Measurements from ENCODE around the gene GSG1L. TPM values are rescaled to one million over a fixed set of nuclear protein-coding genes. Genes with fewer than 3 reads are reported as not detected.

GSG1L gene
- total RNA-seq, 2 experiments from 2014 or later: not detected

DNA sequence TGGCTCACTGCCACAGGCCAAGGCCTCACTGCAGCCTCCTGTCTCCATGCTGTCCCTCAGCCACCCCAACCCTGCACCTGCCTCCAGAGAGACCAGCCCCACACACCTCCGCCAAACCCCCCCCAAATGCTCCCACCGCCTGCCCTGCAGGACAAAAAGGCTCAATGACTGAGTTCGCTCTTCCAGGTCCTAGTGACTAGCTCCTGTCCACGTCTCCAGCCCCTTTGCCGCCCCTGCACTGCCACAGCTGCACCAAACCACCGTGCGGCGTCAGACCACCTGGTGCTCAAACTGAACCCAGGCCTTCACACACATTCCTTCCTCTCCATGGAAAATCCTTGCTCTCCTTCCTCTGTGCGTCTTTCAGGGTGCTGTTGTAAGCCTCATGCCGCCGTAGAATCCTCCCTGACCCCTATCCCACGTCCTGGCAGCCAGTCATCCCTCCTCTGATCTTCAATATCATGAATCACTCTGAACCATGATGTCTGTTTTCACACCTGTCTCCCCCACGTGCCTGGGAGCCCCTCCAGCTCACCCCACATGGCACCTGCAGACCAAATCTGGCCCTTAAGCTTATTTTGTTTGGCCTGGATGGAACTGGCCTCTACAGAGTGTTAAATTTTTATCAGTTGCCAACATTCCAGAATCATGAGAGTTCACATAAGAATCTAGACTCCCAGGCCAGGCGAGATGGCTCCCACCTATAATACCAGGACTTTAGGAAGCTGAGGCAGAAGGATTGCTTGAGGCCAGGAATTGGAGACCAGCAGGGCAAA is 4.3 kb upstream of the GSG1L start:
- H3K36me3 Mint-ChIP-seq (ENCODE audit: low read depth): no peaks in the 10 kb centered on the region
- POLR2A ChIA-PET: no interaction called here

DNA sequence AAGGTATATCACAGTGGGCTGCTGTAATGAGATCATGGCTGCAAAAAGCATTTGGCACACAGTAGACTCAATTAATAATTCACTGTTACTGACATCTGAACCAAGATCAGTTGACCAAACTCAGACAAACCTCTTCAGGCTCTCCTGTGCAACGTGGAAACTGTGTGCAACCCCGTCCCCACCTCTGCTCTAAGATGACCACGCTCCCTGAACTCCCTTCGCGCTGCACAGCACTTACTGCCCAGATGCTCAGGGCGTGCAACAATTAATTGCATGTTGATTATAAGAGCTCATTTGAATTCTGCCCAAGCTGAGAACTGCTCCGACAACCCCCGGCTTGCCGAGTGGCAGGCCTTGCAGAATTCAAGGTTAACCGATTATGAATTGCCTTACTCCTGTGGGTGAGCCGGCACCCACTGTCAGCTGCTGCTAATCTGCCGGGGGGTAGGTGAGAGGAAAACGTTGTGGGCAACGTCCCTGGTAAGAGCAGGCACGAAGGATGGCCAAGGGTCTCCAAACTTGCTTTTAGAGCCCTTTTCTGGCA is 1.3 kb upstream of the GSG1L start:
- no peaks in the 10 kb centered on the region for H3K4me1 Mint-ChIP-seq
- ChIA-PET POLR2A (no interaction called here), CTCF (no interaction called here)
- no peak overlapping the region for H3K4me3 Mint-ChIP-seq
- no peak for DNase-seq
- H3K36me3 Mint-ChIP-seq (ENCODE audit: low read depth): no peaks in the 10 kb centered on the region
- H3K9me3 Mint-ChIP-seq: no peaks in the 10 kb centered on the region
- peaks cover 43% of the 10 kb centered on the region for H3K27me3 Mint-ChIP-seq
- H3K27ac Mint-ChIP-seq: no peak overlapping the region

More for the DNA sequence above, 4.3 kb upstream of the GSG1L start:
- Mint-ChIP-seq H3K27me3 (peaks cover 19% of the 10 kb centered on the region), H3K4me3 (no peak overlapping the region), H3K27ac (no peak overlapping the region), H3K9me3 (no peaks in the 10 kb centered on the region), H3K4me1 (no peaks in the 10 kb centered on the region)
- CTCF ChIA-PET: no interaction called here
- no peak for DNase-seq

DNA sequence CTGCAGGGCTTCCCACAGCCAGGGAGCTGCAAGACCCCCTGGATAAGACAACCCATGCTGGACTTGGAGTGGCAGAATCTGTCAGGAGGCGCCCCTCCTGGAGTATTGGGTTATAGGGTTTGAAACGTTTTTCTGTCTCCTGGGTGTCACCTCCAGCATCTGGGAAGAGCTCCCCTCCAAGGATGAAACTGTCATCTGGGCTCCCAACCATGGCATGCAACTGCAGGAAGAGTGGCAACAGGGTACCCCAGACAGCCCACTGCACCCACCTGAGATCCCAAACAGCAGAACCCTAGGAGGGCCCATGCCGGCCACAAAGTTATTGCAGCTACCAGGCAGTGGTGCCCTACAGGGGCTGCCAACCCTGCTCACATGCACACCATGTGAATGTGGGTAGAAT is 636 bp upstream of the GSG1L start:
- ChIA-PET POLR2A (no interaction called here), CTCF (no interaction called here)
- no peak overlapping the region for H3K4me3 Mint-ChIP-seq
- H3K4me1 Mint-ChIP-seq: no peaks in the 10 kb centered on the region
- DNase-seq: no peak
- peaks cover 49% of the 10 kb centered on the region for H3K27me3 Mint-ChIP-seq
- H3K36me3 Mint-ChIP-seq (ENCODE audit: low read depth): no peaks in the 10 kb centered on the region
- H3K27ac Mint-ChIP-seq: no peak overlapping the region
- H3K9me3 Mint-ChIP-seq: no peaks in the 10 kb centered on the region

DNA sequence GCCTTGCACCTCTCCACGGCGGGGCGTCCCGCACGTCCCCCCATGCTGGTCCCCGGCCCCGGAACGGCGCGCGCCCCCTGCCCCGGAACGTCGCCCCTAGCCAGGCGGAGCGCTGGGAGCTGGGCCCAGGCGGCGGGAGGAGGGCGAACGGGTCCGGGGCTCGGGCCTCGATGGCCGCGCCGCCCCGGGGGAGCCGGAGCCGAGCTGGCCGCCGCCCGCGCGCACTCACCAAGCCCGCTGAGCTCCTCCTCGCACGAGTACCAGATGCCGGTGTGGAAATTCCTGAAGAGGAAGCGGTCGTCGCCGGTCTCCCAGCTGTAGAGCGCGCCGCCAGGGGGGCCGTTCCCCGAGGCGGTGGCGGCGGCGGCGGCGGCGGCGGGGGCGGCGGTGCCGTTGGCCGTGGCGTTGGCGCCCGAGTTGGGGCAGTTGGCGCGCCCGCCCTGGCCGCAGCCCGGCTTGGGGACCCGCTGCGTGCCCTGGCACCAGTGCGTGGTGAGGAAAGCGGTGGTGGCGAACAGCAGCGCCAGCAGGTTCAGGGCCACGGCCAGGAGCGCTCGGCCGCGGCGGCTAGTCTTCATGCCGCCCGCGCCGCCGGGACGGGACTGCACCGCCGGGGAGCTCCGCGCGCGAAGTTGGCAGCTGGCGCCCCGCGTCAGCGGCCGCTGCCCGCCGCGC is 530 bp downstream of the GSG1L start:
- ChIA-PET CTCF (no interaction called here), POLR2A (no interaction called here)
- Mint-ChIP-seq H3K27me3 (peaks cover 56% of the 10 kb centered on the region), H3K27ac (no peak overlapping the region), H3K9me3 (no peaks in the 10 kb centered on the region), H3K4me1 (no peaks in the 10 kb centered on the region), H3K4me3 (no peak overlapping the region), H3K36me3 (ENCODE audit: low read depth) (no peaks in the 10 kb centered on the region)
- DNase-seq: no peak

DNA sequence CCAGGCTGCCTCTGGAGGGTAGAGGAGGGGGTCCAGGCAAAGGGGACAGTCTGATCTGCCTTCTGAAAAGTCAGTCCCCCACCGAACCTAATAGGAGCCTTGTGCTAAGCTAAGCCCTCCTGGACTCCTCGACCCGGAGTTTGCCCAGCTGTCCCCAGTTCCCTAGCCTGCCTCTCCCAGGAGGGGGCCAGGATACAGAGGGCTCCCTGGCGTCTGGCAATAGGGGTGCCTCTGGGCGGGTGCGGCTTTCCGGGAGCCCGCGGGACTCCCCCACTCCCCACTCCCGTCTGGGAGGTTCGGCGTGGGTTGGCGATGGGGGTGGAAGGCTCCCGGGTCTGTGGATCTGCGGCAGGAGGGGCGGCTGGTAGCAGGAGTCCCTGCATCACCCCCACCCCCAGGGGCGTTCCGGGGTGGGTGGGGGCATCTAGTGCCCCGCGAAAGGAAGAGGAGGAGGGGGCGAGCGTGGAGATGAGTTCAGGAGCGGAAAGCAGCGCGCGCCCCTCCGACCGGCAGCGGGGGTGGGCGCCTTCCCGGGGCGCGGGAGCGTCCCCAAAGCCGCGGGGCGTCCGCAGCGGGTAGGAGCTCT is 1.2 kb downstream of the GSG1L start:
- Mint-ChIP-seq H3K4me3 (no peak overlapping the region), H3K27me3 (peaks cover 56% of the 10 kb centered on the region), H3K27ac (no peak overlapping the region), H3K36me3 (ENCODE audit: low read depth) (no peaks in the 10 kb centered on the region), H3K9me3 (no peaks in the 10 kb centered on the region), H3K4me1 (no peaks in the 10 kb centered on the region)
- DNase-seq: no peak
- CTCF ChIA-PET: no interaction called here
- POLR2A ChIA-PET: no interaction called here

DNA sequence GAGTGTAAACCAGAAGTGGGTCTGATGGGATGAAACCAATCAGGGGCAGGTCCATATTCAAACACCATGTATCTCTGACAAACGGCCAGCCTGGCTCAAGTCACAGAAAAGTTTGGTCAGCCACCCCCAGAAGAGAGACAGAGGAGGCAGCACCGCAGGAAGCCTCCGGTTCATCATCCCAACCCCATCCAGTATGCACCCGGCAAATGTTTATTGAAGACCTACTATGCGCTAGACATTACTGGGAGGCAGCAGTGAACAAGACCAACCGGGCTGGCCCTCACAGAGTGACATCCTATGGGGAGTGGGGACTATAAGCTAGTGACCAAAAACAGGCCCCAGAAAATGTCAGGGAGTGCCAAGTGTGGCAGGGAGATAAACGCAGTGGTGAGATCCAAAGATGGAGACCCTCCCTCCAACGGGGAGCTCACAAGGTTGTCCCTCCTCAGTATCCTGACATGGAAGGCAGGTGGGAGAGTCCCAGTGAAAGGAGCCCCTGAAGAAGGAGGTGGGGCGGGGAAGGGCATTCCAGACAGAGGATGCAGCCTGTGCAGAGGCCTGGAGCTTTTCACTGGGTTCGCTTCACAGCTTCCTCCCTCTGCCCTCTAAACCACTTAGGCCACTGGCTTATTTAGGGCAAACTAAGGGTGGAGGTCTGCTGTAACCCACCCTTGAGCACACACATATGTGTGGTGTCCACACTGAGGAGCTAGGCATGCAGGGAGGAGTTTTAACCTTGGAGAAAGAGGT is 2.0 kb downstream of the GSG1L start:
- CTCF ChIA-PET: no interaction called here
- peaks cover 55% of the 10 kb centered on the region for H3K27me3 Mint-ChIP-seq
- no peak for DNase-seq
- no peak overlapping the region for H3K4me3 Mint-ChIP-seq
- no peaks in the 10 kb centered on the region for H3K36me3 Mint-ChIP-seq (ENCODE audit: low read depth)
- POLR2A ChIA-PET: no interaction called here
- no peaks in the 10 kb centered on the region for H3K4me1 Mint-ChIP-seq
- no peak overlapping the region for H3K27ac Mint-ChIP-seq
- H3K9me3 Mint-ChIP-seq: no peaks in the 10 kb centered on the region

DNA sequence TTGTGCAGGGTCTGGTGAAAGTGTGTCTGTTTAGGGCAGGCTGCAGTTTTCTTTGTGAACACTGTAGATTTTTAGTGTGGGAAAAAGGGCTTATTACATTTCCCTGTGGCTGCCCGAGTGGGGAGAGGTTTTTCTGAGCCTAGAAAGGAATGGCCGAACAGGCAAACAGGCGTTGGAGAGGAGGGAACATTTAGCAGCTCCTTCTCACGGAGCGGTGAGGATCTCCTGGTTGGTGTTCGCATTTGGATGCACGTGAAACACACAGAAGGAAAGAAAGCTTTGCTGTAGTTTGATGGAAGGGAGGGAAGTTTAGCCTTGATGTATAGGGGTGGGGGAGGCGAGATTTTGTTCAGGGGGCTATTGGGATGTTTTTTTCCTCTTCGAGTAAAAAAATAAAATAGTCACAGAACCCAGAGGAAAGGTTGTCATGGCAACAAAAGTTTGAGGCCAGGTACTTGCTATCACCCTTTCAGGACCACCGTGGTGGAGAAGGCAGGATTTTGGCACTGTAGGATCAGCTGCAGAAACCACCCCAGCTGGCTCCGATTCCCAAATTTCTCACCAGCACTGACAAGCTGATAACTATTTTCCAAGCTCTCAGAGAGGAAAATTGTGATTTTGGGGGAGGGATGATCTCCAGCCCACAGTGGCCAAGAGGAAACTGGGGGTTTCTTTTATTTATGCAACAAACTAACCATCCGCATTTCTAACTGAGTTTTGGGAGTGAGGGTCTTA is 3.5 kb downstream of the GSG1L start:
- DNase-seq: no peak
- CTCF ChIA-PET: no interaction called here

DNA sequence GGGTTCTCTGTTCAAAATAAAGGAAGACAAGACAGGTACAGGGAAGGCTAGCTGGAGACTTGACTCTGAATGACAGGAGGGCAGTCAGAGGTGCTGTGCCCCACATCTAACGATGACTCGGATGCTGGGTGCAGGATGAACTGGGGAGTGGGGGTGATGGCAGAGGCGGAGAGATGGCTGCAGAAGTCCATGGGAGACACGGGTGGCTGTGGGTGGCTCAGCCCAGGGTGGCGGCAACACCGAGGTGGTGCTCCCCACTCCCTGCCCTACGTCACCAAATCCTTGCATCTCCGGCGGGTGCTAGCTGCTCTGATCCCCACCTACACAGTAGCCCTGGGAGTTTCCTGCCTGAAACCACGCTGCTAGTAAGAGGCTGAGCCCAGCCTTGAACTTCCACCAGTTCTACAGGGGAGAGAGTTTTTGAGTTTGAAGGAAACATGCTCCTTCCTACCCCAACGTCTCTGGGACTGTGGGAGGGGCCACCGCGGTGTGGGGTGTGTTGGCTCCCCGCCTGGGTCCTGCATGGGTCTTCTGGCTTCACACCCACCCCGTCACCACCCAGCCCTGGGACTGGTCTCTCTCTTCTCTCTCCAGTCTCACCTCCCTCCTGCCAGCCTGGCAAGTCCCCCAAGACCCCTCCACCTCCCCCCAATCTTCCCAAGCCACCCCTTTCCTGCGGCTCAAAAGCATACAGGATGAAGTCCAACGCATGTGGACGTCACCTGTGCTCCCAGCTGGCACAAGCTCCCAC is 4.5 kb downstream of the GSG1L start:
- DNase-seq: no peak
- Mint-ChIP-seq H3K27me3 (peaks cover 39% of the 10 kb centered on the region), H3K4me3 (no peak overlapping the region), H3K27ac (no peak overlapping the region), H3K9me3 (no peaks in the 10 kb centered on the region), H3K4me1 (no peaks in the 10 kb centered on the region), H3K36me3 (ENCODE audit: low read depth) (no peaks in the 10 kb centered on the region)
- ChIA-PET POLR2A (no interaction called here), CTCF (interaction anchor here (1.2 kb wide), 1 partner anchor 196 kb away, joined by 3 read pairs; no protein-coding TSS in a partner anchor)

More for the DNA sequence above, 3.5 kb downstream of the GSG1L start:
- Mint-ChIP-seq H3K27ac (no peak overlapping the region), H3K4me3 (no peak overlapping the region), H3K27me3 (peaks cover 49% of the 10 kb centered on the region), H3K36me3 (ENCODE audit: low read depth) (no peaks in the 10 kb centered on the region), H3K9me3 (no peaks in the 10 kb centered on the region), H3K4me1 (no peaks in the 10 kb centered on the region)
- POLR2A ChIA-PET: no interaction called here

DNA sequence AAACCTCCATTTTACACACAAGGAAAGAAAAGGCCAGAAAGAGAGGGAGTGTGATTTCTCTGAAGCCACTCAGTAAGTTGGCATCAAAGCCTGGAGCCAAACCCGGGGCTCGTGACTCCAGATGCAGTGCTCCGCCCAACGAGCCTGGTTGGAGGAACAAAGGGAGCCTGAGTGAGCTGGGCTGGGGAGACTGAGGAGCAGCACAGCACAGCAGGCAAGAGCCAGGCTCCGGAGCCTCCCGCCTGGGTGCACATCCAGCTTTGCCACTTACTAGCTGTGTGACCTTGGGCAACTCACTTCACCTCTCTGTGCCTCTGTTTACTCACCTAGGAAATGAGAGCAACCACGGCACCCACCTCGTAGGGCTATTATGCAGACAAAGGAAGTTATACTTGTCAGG is 5.6 kb downstream of the GSG1L start:
- ChIA-PET POLR2A (no interaction called here), CTCF (no interaction called here)
- H3K4me1 Mint-ChIP-seq: no peaks in the 10 kb centered on the region
- H3K27ac Mint-ChIP-seq: no peak overlapping the region
- no peak for DNase-seq
- peaks cover 39% of the 10 kb centered on the region for H3K27me3 Mint-ChIP-seq
- H3K36me3 Mint-ChIP-seq (ENCODE audit: low read depth): no peaks in the 10 kb centered on the region
- no peak overlapping the region for H3K4me3 Mint-ChIP-seq
- no peaks in the 10 kb centered on the region for H3K9me3 Mint-ChIP-seq

DNA sequence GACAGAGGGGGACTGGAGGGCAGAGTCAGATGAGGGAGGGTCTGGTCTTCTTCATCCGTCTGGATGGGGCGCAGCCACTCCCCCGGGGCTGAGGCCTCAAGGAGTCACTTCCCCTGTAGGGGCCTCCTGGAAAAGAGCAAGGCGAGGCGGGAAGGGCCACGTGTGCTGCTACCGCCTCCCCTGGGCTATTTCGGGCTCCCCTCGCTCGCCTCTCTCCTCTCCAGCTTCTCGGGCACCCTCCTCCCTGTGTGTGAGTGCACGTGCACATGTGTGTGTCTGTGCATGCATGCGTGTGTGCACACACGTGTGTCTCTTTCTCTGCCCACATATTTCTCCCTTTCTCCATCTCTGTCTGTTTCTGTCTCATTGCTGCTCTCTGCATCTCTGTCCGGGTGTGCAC is 10.1 kb downstream of the GSG1L start:
- POLR2A ChIA-PET: no interaction called here

DNA sequence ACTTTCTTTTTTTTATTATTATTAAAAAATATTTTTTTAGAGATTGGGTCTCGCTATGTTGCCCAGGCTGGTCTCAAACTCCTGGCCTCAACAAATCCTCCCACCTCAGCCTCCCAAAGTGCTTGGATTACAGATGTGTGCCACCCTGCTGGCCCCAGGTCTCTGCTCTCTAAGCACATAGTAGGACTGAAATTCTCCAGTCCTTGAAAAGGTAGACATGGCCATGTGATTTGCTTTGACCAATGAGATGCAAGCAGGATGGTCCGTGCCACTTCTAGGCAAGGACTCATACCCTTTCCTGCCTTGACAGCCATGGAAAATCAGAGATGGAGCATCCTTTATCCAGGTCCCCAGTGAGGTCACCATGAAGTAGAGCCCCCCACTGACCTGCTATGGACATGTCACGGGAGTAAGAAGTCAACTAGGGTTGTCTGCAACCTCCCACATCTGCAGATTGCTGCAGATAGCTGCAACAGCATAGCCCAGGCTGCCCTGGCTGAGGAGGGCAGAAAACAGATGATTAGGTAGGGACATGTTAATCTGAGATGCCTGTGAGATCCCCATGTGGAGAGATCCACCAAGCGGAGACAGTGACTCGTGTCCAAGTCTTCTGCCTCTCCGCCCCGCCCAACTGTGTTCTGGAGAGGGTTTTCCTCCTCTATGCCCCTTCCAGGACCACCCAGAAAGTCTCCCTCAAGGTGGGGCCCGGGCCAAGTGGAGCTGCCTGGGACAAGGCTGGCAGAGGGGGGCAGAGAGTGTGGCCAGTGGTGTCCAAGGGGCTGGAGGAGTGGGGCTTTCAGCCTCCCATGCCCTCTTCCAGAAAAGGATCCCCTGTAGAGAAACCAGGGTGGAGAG is 11.0 kb downstream of the GSG1L start:
- no peak overlapping the region for H3K27ac Mint-ChIP-seq
- CTCF ChIA-PET: interaction anchor here (1.4 kb wide), 1 partner anchor 22 kb away, joined by 3 read pairs; no protein-coding TSS in a partner anchor
- DNase-seq: no peak
- no peak overlapping the region for H3K4me3 Mint-ChIP-seq
- POLR2A ChIA-PET: no interaction called here
- no peaks in the 10 kb centered on the region for H3K36me3 Mint-ChIP-seq (ENCODE audit: low read depth)
- H3K4me1 Mint-ChIP-seq: no peaks in the 10 kb centered on the region
- H3K27me3 Mint-ChIP-seq: peaks cover 3% of the 10 kb centered on the region
- H3K9me3 Mint-ChIP-seq: peaks cover 4% of the 10 kb centered on the region

More for the DNA sequence above, 10.1 kb downstream of the GSG1L start:
- Mint-ChIP-seq H3K9me3 (peaks cover 4% of the 10 kb centered on the region), H3K36me3 (ENCODE audit: low read depth) (no peaks in the 10 kb centered on the region), H3K27me3 (peaks cover 5% of the 10 kb centered on the region), H3K4me1 (no peaks in the 10 kb centered on the region), H3K4me3 (no peak overlapping the region), H3K27ac (no peak overlapping the region)
- DNase-seq: no peak
- CTCF ChIA-PET: no interaction called here

Measured in activated CD4-positive, alpha-beta T cell treated with anti-CD3 and anti-CD28 coated beads, Interleukin-2, amount 10 ng/mL, durations not matched to agents 7 days and 5 days (primary cell).